ENCODE measurements around the gene PANK3.
"Not testable (repeated sequence)": the region's sequence is repeated elsewhere in the genome, so short reads cannot be mapped to it uniquely, and the experiment has no call there.

PANK3 gene

GRCh38 chr5:168578538-168579487 lies at the start of gene PANK3:
Gene PANK3, minus strand, starts transcription at chr5:168579368. Its CDS starts 85 bp downstream, at chr5:168579283.
- DNase-seq (ENCODE audit: low read depth), result peak; percentile 4

DNA sequence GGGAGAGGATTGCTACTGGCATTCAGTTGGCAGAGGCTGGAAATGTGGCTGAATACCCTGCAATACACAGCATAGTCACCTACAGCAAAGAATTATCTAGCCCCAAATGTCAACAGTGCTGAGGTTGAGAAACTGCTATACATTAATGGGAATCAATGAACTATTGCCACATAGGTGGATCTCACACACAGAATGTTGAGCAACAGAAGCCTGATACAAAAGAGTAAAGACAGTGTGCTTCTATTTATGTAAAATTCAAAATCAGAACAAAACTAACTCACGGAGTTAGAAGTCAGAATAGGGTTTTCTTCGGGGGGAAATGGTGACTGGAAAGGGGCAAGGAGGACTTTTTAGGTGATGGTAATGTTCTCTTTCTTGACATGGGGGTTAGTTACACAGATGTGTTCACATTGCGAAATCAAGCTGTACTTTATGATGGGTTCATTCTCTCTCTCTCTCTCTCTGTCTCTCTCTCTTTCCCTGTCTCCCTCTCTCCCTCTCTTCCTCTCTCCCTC lies 45.7 kb upstream of the PANK3 start:
- no peak for DNase-seq (ENCODE audit: low read depth)

GRCh38 chr5:168620807-168621206 lies 41.6 kb upstream of the PANK3 start:
- DNase-seq (ENCODE audit: low read depth), result no peak

DNA sequence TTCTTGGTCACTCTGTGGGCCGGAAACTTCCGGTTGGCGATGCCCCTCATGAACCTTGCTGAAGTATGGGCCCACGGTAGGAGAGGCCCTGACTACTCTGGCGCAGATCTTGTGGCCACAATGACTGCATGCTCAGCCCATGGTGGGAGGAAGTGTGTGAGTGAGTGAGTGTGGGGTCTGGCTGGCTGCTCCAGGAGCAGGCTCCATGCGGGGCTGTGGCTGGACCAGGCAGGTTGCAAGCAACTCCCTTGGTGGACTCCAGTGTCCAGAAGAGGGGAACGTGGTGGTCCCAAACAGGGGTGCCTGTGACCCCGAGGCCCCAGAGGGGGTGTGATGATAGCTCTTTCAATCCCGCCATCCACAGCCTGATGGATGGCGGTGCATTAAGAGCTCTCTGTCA lies 35.5 kb upstream of the PANK3 start:
- no peak for DNase-seq (ENCODE audit: low read depth)

DNA sequence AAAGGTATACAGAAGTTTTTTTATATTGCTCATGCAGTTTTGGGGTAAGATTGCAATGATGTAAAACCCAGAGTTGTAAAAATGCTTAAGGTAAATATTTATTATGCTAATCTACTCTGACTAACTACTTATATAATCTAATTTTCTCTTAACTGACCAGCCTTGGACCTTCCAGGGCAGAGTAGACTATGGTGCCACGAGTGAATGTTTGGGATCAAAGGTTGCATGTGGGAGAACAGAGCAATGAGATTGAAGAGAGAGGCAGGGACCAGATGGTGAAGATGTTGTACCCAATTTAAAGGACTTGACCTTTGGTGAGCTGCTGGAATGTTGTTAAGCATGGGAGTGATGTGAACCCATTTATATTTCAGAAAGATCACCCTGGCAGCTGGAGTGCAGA lies 34.8 kb upstream of the PANK3 start:
- no peak for DNase-seq (ENCODE audit: low read depth)

GRCh38 chr5:168613396-168613795 lies 34.2 kb upstream of the PANK3 start:
- no peak for DNase-seq (ENCODE audit: low read depth)

DNA sequence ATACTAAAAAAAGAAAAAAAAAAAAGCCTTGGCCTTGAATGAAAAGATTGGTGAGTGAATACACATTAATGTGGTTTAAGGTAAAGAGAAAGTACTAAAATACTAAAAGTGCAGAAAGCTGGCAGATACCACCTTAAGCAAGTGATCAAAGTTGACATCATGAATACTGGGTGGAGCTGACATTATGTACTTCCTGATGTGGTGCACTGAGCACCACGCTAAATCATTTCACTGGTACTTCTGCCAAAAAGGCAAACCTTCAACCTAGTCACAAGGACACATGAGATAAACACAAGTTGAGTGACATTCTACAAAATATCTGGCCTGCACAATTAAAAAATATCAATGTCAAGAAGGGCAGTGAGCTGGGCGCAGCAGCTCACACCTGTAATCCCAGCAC lies 33.8 kb upstream of the PANK3 start:
- DNase-seq (ENCODE audit: low read depth), result no peak

- no peak for DNase-seq (ENCODE audit: low read depth)
Observed at GRCh38 chr5:168612123-168612522, 33.0 kb upstream of the PANK3 start.

- DNase-seq (ENCODE audit: low read depth), result no peak
Observed at GRCh38 chr5:168611165-168611564, 32.0 kb upstream of the PANK3 start.

DNA sequence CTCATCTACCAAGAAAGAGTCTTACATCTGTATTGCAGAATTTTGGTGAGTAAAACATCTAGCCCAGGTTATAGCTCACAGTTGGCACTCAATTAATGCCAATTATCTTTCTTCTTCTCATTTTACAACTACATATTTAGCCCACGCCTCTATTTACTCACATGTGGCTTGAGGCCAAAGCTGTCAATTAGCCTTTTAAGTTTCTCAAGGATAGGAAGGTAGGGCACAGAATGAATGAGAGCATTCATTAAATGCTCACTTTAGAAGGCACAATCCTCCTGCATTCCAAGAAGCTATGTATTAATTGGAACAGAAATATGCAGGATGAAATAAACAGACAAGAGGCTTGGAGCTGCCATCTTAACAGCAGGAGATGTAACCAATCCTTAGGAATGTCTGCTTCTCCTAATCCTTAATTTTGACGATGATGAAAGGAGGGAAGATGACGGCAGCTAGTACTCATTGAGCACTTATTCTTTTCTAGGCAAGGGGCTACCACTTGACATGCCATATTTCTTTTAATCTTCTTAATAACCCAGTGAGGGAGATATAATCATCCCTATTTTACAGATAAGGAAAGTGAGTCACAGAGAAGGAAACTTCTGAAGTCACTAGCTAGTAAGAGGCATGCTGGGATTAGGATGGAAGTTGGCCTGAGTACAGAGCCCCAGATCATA lies 30.8 kb upstream of the PANK3 start:
- no peak for DNase-seq (ENCODE audit: low read depth)

DNA sequence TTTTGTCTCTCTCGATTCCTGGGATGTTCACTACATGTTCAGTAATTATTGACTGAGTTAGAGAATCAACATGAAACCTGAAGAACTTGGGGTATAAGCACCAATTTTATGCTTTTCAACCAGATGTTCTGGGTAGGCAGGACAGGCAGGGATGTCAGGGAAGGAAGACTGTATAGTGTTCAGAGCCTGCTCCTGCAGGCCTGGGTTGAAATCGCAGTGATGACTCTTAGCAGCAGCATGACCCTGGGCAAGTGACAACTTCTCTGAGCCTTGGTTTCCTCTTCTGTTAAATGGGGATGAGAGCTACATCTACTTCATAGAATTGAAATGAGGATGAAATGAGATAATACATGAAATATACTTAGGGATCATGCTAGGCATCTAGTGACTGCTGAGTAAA lies 29.7 kb upstream of the PANK3 start:
- no peak for DNase-seq (ENCODE audit: low read depth)

DNA sequence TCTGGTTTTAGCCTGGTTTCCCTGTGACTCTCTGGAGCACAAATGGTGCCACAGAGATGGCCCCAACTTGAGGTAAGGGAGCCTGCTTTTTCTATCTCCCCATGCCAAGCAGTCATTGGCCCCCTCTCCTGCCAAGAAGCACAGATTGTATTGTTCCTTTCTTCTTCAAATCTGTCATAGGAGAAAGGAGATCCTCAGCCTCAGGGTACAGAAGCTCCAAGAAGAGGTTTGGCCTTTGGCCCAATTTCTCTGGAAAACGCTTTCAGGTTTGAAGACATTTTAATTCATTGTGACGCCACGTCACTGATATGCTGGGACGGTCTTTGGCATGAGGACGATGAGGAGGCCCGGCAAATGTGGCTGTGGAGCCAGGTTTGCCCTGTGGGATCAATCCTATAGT lies 29.2 kb upstream of the PANK3 start:
- no peak for DNase-seq (ENCODE audit: low read depth)

- no peak for DNase-seq (ENCODE audit: low read depth)
Observed at GRCh38 chr5:168607946-168608345, 28.8 kb upstream of the PANK3 start.

DNA sequence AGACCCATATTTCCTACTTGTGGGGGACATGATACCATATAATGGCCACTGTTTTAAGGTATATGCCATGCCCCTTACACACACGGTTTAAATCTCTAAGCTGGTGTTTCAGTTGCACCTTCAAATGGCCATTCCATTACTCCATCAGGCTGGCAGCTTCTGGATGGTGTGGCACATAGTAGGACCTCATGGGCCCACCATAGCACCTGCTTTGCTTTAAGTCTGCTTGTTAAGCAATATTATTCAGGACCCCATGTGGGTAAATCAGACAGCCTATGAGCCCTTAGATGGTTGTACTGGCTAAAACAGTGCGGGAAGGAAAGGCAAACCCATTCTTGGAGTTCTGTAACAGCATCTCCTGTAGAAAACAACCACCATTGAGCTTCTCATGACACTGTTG lies 27.4 kb upstream of the PANK3 start:
- DNase-seq (ENCODE audit: low read depth), result no peak

DNA sequence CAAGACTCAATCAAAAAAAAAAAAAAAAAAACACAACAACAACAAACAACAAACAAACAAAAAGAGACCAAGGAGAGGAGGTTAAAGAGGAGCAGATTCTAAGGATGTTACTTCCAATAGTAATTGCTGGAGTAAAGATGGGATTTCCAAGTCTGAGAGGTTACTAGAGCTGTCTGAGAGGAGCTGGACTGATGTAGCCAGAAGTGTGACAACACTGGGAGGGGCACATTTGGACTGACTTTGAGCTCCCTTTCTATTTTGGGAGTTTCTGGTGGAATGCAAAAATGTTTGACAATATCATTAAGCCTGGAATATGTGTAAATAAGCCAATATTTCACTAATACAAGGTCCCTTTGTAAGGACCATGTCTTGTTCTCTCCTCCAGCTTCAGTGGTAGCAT lies 25.3 kb upstream of the PANK3 start:
- no peak for DNase-seq (ENCODE audit: low read depth)

- DNase-seq (ENCODE audit: low read depth), result no peak
Observed at GRCh38 chr5:168603746-168604145, 24.6 kb upstream of the PANK3 start.

- no peak for DNase-seq (ENCODE audit: low read depth)
Observed at GRCh38 chr5:168602517-168602916, 23.3 kb upstream of the PANK3 start.

GRCh38 chr5:168601972-168602371 lies 22.8 kb upstream of the PANK3 start:
- no peak for DNase-seq (ENCODE audit: low read depth)

DNA sequence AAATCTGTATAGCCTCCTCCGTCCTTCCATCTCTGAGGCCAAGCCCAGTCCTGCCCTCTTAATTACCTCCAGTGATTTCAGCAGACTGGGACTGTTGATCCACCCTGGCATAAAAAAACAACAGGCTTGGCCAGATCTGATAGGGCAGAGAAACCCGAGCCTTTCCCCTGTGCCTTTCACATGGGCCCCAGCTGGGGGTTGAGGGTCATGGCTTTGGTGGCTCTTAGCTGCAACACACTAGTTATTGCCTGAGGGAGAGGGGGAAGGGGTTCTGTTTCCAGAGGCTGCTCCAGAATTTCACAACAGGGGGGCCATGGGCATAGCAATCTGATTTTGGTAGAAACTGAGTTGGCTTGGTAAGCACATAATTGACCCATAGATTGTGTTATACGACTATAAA lies 21.2 kb upstream of the PANK3 start:
- no peak for DNase-seq (ENCODE audit: low read depth)

GRCh38 chr5:168599826-168600225 lies 20.7 kb upstream of the PANK3 start:
- no peak for DNase-seq (ENCODE audit: low read depth)

DNA sequence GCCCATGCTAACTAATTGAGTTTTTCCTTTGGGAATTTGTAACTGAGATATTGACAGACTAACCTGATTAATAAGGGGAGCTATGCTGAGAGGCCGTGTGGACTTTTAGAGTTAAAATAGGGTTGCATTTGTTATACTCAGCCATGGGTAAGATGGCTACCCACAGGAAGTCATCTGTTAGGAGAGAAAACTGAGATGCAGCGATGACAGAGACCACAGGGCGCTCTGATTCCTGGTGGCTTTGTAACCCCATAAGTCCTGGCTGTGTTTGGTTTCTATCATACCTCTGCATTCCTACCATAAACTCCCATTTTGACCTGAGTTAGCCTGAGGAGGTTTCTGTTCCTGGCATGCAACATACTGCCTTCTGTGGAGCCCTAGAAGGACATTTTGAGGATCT lies 19.5 kb upstream of the PANK3 start:
- DNase-seq (ENCODE audit: low read depth), result no peak

- no peak for DNase-seq (ENCODE audit: low read depth)
Observed at GRCh38 chr5:168596927-168597326, 17.8 kb upstream of the PANK3 start.

DNA sequence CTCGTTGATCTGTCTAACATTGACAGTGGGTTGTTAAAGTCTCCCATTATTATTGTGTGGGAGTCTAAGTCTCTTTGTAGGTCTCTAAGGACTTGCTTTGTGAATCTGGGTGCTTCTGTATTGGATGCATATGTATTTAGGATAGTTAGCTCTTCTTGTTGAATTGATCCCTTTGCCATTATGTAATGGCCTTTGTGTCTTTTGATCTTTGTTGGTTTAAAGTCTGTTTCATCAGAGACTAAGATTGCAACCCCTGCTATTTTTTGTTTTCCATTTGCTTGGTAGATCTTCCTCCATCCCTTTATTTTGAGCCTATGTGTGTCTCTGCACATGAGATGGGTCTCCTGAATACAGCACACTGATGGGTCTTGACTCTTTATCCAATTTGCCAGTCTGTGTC lies 17.0 kb upstream of the PANK3 start:
- not testable (repeated sequence) for DNase-seq (ENCODE audit: low read depth)
